A673 (cell line): ENCODE data around the gene EIF4G1. TPM values are rescaled to one million over a fixed set of nuclear protein-coding genes. Genes with fewer than 3 reads are reported as not detected.
A peak's percentile ranks its signal among the peaks of the same experiment; 100 is the strongest.

Experiments
- BruUV-seq: library from RNA; stranded (reverse); fragments of 400-500 nt; replicated peaks from 2 replicates; lab custom pipeline; 2021; lab: Mats Ljungman, UMichigan
- CTCF ChIA-PET: fragments of 300-600 bp; sonication (Branson Sonifier 250); formaldehyde crosslinking; loops from one replicate; lab custom pipeline; 2022; ENCODE audit warnings: antibody characterized with exemption; lab: Charles Lee
- POLR2A ChIA-PET: fragments of 300-600 bp; sonication (Branson Sonifier 250); formaldehyde crosslinking; loops from one replicate; lab custom pipeline; 2022; ENCODE audit warnings: antibody characterized with exemption; ENCODE audit not compliant: low non-redundant PET; lab: Charles Lee
- DNase-seq: peaks from one replicate; pipeline ENCODE4 v3.0.0-alpha.2; 2015; ENCODE audit warnings: low spot score
- H3K27ac ChIP-seq: fragments of 200-600 bp; sonication (generic); 2 replicates; pipeline ENCODE4 v1.5.1; 2016; ENCODE audit warnings: mixed run types, low read depth, mild to moderate bottlenecking, mixed read lengths, antibody characterized with exemption, low read length; ENCODE audit not compliant: poor library complexity, severe bottlenecking
- H3K27me3 ChIP-seq: fragments of 200-600 bp; sonication (generic); replicated peaks from 2 replicates; pipeline ENCODE4 v1.6.1; 2017; ENCODE audit warnings: mixed run types, low read depth, mild to moderate bottlenecking, mixed read lengths, antibody characterized with exemption, low read length; ENCODE audit not compliant: insufficient read depth, poor library complexity
- H3K36me3 ChIP-seq: fragments of 200-600 bp; sonication (generic); 2 replicates; pipeline ENCODE4 v1.6.1; 2016; ENCODE audit warnings: mixed run types, mild to moderate bottlenecking, mixed read lengths, antibody characterized with exemption, low read length; ENCODE audit not compliant: insufficient read depth, poor library complexity, severe bottlenecking
- H3K4me1 ChIP-seq: fragments of 200-600 bp; sonication (generic); 2 replicates; pipeline ENCODE4 v1.6.1; 2017; ENCODE audit warnings: mixed run types, mild to moderate bottlenecking, mixed read lengths, antibody characterized with exemption, low read length; ENCODE audit not compliant: insufficient read depth, poor library complexity, severe bottlenecking
- H3K4me3 ChIP-seq: fragments of 200-600 bp; sonication (generic); 2 replicates; pipeline ENCODE4 v1.5.1; 2016; ENCODE audit warnings: low read depth, mixed run types, mild to moderate bottlenecking, mixed read lengths, low read length; ENCODE audit not compliant: poor library complexity, severe bottlenecking
- H3K9me3 ChIP-seq: fragments of 200-600 bp; sonication (generic); 2 replicates; pipeline ENCODE4 v1.6.1; 2016; ENCODE audit warnings: mixed run types, low read depth, mild to moderate bottlenecking, mixed read lengths, antibody characterized with exemption, low read length; ENCODE audit not compliant: poor library complexity, severe bottlenecking
- EZH2 ChIP-seq: fragments of 200-600 bp; sonication (generic); IDR thresholded peaks from 2 replicates; pipeline ENCODE4 v1.6.1; 2017; ENCODE audit warnings: borderline replicate concordance, low read depth, mild to moderate bottlenecking, mixed read lengths, antibody characterized with exemption, low read length; ENCODE audit not compliant: poor library complexity, severe bottlenecking
- intact Hi-C: fragments of 100-400 bp; cut with micrococcal nuclease; formaldehyde crosslinking; loops from one replicate; pipeline ENCODE4 v1.10.0; 2022; ENCODE audit not compliant: unreplicated experiment
- total RNA-seq: library from RNA; stranded (reverse); gene quantifications from 2 replicates; pipeline ENCODE4 v1.2.3, GENCODE V29; 2021
- TF ChIP-seq, protein P1 (sequence below): fragments of 300-800, 200-600 bp; sonication (generic); conservative IDR thresholded peaks from 2 replicates; pipeline ENCODE4 v1.5.1; 2017; ENCODE audit warnings: low read depth, mild to moderate bottlenecking, antibody characterized with exemption, low read length, moderate library complexity, mixed read lengths

Gene EIF4G1
- total RNA-seq, 1 experiment from 2014 or later = 559 TPM

DNA sequence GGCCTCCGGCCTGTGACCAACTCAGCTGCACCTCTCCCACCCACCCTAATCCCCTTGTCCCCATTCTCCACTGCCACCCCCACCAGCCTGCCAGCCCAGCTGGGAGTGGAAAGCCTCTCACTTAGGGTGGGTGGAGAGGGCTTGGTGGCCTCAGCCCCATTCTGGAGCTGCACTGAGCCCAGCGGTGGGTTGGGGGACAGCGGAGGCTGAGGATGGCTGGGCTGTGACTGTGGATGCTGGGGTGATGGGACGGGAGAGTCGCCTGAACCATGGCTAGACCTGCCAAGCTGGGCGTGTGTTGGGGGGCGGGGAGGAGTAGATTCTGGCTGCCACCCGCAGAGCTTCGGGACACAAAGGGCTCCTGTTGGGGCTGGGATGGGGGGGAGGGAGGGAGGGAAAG, 45.2 kb downstream of the EIF4G1 start:
- no TSS peak for BruUV-seq
- no peak overlapping the region for H3K4me3 ChIP-seq
- ChIA-PET POLR2A (no interaction called here), CTCF (interaction anchor here (0.6 kb wide), 1 partner anchor 15 kb away, joined by 3 read pairs; no protein-coding TSS in a partner anchor)
- peaks cover under 1% of the 10 kb centered on the region for H3K36me3 ChIP-seq
- peaks cover 11% of the 10 kb centered on the region for H3K4me1 ChIP-seq
- no peaks in the 10 kb centered on the region for H3K27me3 ChIP-seq
- no peaks in the 10 kb centered on the region for H3K9me3 ChIP-seq
- H3K27ac ChIP-seq = no peak overlapping the region
- no peak for DNase-seq
- TF ChIP-seq, protein P1, sequence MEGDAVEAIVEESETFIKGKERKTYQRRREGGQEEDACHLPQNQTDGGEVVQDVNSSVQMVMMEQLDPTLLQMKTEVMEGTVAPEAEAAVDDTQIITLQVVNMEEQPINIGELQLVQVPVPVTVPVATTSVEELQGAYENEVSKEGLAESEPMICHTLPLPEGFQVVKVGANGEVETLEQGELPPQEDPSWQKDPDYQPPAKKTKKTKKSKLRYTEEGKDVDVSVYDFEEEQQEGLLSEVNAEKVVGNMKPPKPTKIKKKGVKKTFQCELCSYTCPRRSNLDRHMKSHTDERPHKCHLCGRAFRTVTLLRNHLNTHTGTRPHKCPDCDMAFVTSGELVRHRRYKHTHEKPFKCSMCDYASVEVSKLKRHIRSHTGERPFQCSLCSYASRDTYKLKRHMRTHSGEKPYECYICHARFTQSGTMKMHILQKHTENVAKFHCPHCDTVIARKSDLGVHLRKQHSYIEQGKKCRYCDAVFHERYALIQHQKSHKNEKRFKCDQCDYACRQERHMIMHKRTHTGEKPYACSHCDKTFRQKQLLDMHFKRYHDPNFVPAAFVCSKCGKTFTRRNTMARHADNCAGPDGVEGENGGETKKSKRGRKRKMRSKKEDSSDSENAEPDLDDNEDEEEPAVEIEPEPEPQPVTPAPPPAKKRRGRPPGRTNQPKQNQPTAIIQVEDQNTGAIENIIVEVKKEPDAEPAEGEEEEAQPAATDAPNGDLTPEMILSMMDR = no peak
- TF ChIP-seq EZH2 = no peak
- intact Hi-C loops = no loop called here

DNA sequence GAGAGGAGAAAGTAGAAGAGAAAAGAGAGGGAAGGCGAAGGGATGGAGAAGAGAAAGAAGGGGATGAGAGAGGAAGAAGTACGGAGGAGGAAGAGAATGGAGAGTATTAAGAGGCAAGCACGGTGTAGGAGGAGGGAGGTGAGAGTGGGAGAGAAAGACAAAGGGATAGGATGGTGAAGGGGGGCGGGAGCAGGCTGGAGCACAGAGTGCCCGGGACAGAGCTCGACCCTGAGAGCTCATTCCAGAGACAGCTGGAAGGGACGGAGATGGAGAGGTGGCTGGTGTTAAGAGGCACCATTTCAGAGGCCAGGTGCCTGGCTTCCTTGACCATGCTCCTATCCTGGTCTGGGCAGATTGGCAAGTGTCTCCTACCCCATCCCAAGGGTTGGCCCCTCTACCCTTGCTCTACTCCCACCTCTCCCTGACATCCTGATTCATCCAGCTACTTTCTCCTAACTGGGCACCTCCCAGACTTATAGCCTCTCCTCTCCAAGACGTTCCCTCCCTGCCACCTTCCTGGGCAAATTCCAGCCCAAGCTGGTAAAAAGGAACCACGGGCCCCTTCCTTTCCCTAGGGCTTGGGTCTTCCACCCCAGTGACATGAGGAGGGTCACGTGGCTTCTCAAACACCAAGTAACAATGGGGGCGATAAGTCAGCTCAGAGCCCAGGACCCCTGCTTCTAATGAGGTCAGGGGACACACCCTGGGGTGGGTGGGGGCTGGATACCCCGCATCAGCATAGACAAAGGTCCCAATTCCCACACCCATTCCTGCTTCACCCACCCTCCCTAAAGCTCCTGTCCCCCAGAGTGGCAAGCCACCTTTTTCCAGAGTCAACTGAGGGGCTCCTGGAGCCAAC, 45.9 kb downstream of the EIF4G1 start:
- Histone ChIP-seq H3K27ac (no peak overlapping the region), H3K9me3 (no peaks in the 10 kb centered on the region), H3K4me1 (peaks cover 11% of the 10 kb centered on the region), H3K27me3 (no peaks in the 10 kb centered on the region), H3K4me3 (peak overlapping the region; percentile 81), H3K36me3 (peaks cover 7% of the 10 kb centered on the region)
- BruUV-seq = no TSS peak
- DNase-seq = no peak
- ChIA-PET CTCF (no interaction called here), POLR2A (no interaction called here)
- intact Hi-C loops = no loop called here
- no peak for TF ChIP-seq EZH2
- TF ChIP-seq, protein P1 = no peak

DNA sequence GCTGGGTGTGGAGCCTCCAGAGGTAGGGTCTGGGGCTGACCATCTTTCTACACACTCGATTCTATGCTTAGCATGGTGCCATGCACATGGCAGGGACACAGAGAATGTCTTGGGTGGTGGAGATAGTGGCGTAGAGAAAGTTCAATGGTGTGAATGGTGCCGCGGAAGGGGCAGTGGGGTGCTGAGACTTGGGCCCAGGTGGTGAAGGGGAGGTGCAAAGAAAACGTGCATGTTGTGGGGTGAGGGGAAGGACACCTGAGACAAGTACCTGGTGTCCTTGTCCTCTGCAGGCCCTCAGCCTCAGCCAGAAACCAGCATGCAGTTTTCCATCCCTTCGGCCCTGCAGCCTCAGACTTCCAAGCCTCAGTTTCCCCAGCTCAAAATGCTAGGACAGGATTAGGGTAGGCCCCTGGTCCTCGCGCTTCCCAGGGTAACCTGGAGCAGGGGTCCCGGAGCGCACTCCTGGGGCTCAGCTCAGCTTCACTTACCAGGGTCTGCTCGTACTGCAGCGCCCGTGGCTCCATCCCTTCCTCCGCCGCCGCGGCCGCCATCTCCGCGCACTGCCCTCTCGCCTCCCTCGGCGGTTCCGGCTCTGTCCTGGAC, 46.6 kb downstream of the EIF4G1 start:
- H3K9me3 ChIP-seq = no peaks in the 10 kb centered on the region
- peaks cover 9% of the 10 kb centered on the region for H3K36me3 ChIP-seq
- no peak for DNase-seq
- no peak for TF ChIP-seq EZH2
- TF ChIP-seq, protein P1 = no peak
- H3K4me1 ChIP-seq = peaks cover 11% of the 10 kb centered on the region
- H3K27ac ChIP-seq = no peak overlapping the region
- BruUV-seq = no TSS peak
- H3K27me3 ChIP-seq = no peaks in the 10 kb centered on the region
- peak overlapping the region; percentile 81 for H3K4me3 ChIP-seq
- intact Hi-C loops = no loop called here
- ChIA-PET POLR2A (no interaction called here), CTCF (no interaction called here)
